Activated CD8-positive, alpha-beta memory T cell treated with anti-CD3 and anti-CD28 coated beads, Interleukin-2, amount 50 U/mL, for 24 hours (primary cell): Measurements from ENCODE around the gene ITGB1BP1.

Source experiments
- DNase-seq: peaks from one replicate; pipeline ENCODE4 v3.0.0-alpha.2; 2020; ENCODE audit errors: extremely low read depth

The ITGB1BP1 gene

DNA sequence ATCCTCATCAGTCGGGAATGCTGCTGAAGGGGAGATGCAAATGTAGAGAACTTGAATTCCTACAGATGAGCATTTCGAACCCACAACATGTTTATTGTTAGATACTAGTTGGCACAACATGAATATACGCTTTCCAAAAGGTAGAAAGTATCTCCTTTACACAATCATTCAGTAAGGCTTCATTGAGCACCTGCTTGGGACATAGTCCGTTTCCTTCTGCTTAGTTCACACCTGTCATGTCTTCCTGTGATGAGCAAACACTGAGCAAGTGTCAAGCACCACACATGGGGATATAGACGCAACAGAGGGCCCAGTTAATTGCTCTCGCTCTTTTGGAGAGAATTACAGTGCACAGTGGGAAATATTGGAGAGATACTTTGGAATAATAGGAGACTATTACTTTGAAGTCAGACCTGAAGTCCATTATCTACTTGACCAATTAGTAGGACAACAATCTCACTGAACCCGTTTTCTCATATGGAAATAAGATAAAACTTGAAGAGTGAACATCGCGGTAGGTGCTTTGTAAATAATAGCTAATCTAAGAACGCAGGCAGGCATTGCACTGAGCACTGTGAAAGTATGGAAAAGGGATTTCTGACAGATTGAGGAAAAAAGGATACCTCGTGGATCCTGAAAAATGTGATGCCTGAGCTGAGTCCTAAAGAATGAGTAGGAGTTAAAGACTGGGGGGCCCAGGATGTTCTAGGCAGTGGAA, 1.3 kb upstream of the ITGB1BP1 start:
- DNase-seq: no peak

DNA sequence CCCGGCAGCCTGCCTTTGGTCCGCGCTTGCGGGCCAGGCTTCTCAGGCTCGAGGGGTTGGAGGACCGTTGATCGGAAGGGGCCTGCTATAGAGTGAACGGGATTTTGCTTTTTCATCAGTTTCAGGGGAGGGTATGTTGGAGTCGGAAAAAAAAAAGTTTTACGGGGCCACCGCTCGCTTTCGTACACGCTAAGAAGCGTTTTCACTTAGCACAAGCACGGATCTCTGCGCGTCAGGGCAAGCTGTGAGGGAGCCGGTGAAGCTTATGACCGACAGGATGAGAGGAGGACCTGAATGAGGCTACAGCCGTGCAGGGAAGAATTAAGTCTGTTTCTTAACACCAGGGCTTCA, 569 bp upstream of the ITGB1BP1 start:
- no peak for DNase-seq

DNA sequence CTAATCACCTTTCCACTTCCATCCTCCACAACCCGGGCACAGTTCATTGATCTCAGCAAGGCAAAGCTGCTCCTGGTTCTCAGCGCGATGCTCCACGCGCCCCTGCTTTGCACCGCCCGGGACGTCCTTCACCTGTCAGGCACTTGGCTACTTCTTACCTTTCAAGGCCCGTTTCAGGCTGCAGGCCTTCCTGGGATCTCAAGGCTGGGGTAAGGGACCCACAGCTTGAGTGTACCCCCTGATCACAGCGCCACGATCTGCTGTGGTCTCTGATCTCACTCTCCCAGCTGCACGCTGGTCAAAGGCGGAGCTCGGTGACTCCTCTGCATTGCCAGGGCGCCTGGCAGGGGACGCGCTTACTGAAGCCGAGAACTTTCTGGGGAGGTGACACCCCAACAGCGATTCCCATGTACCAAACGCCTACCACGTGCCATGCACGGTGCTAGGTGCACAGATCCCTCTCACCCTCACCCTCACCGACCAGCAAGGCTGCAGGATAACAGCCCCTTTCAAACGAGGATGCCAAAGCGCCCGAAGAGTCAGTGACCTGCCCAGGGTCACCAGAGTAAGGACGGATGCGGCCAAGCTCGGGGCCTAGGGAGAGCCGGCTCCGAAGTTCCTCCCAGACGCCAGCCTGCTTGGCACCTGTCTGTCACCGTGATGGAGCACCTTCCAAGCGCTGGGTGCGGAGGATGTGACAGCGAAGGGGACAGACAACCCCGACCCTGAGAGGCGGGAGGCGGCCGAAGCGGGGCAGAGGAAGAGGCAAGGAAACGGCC, 818 bp downstream of the ITGB1BP1 start:
- DNase-seq: no peak

DNA sequence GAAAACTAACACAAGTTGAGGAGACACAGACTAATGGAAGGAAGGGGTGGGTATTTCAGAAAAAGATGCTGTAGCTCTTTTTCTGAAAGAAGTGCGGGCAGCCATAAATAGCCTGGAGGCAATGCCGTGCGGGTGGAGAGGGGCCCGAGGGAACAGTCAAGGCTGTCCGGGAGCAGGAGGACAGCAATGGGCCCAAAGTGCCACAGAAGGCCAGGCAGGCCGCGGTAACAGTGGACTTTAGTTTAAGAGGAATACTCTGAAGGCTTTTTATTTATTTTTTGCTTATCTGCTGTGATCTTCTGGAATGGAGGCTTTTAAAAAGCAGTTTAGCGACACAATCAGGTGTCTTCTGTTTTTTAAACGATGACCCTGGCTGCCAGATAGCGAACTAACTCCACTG, 2.8 kb downstream of the ITGB1BP1 start:
- DNase-seq: no peak

DNA sequence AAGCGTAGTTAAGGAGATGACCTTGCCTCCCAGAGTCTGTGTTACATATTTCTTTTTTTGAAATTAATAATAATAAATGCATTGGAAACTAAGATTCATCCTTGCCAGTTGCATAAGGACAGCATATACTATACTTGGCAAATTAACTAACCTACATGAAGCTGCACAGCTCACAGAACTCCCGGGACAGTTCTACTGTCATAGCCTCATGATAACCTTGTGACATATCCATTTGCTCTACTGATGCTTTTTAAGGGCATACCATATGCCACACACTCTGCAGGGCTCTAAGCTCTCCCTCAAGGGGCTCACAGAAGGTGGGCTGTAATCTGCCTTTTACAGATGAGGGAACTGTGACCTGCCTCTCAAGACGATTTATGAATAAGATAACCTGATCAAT, 3.8 kb downstream of the ITGB1BP1 start:
- no peak for DNase-seq

DNA sequence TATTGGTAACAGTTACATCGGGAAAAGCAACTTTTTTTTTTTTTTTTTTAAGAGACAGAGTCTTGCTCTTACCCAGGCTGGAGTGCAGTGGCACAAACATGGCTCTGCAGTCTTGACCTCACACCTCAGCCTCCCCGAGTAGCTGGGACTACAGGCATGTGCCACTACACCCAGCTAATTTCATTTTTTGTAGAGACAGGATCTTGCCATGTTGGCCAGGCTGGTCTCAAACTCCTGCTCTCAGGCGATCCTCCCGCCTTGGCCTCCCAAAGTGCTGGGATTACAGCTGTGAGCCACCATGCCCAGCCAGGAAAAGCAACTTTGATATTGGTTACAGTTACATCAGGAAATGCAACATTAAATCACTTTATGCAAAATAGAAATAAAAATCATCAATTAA, 4.6 kb downstream of the ITGB1BP1 start:
- no peak for DNase-seq

DNA sequence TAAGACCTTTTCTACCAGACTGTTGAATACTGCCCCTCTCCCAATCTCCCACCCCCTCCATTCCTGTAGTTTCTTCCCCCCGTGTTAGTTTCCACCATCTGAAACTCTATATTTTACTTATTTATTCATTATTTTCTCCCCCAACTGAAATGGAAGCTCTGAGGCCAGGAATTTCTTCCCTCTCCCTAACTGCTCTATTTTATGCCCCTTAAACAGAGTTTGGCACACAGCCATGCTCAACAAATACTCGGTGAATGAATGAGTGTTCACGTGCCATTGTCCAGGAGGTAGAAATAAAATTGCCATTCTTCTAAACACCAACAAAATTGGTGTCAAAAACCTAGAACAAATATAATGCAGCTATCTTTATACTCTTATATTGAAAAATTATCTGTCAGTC, 5.6 kb downstream of the ITGB1BP1 start:
- DNase-seq: no peak

DNA sequence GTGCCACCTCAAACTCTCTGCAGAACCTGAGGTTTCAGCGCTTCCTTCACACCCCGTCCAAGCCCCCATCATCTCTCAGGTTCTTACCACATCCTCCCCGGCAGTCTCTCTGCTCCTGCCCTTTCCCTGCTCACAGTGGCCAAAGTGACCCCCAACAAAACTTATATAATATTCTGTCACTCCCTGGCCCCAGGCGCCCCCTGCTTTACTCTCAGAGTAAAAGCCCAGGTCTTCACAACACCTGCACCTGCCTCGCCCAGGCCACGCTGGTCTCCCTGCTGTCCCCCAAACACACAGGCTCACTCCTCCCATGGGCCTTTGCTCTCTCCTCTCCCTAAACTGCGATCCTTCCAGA, 6.4 kb downstream of the ITGB1BP1 start:
- DNase-seq: no peak

DNA sequence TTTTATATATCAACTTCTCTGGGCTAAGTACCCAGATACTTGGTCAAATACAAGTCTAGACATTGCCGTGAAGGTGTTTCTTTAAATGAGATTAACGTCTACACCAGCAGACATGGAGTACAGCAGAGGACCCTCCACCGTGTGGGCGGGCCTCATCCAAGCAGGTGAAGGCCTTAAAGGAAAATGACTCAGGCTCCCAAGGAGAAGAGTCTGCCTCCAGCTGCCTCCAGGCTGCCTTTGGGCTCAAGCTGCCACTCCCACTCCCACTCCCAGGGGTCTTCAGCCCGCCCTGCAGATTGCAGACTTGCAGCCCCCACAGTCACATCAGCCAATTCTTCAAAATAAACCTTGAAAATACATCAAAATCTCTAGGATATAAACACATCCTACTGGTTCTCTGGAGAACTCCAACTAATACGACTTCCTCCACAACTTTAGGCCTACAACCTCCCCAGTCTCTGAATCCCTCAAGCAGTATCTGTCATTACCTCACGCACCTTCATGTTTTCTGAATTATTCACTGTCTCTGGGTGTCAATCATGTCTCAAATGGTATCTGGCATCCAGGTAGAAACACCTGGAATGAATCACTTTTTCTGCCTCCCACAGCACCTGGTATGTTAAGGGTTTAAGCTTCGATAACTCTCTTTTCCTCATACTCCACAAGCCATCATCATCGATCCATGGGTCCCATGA, 6.9 kb downstream of the ITGB1BP1 start:
- DNase-seq: no peak

DNA sequence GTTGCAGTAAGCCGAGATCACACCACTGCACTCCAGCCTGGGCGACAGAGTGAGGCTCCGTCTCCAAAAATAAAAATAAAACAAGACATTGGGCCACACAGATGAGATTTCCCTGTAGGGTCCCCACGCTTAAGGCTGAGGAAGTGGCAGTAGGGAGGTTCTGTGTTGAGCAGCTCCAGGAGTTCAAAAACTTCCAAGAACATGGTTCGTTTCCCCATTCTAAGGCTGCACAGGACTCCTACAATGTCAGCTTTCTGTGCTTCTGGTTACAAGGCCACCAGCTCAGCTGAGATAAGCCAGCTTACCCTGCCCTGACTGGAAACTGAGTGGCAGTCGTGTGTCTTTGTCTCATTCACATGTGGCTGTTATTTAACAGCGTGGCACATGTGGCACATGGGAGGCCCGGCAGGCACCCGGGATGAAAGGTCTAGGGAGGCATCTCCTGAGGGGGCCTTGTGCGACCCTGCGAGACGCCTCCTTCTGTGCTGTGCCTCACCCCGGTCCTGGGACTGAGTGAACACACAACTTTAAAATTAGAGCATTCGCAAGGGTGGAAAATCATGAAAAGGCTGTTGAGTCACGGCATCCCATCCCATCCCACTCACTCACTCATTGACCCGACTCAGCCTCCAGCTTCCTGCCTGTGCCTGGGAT, 7.7 kb downstream of the ITGB1BP1 start:
- no peak for DNase-seq

DNA sequence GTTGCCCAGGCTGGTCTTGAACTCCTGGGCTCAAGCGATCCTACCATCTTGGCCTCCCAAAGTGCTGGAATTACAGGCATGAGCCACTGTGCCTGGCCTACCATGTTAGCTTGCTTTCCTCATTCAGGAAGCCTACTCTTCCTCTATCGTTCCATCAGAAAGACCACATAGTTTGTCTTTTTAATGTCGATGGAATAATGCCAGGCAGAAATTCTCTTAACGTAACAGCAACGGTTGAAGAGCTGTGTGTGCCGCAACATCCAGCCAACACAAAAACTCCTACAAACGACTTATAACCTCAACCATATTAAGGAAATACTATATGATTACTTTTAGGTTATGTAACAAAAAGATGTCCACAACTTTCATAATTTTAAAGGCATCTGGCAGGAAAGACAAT, 10.5 kb downstream of the ITGB1BP1 start:
- no peak for DNase-seq

DNA sequence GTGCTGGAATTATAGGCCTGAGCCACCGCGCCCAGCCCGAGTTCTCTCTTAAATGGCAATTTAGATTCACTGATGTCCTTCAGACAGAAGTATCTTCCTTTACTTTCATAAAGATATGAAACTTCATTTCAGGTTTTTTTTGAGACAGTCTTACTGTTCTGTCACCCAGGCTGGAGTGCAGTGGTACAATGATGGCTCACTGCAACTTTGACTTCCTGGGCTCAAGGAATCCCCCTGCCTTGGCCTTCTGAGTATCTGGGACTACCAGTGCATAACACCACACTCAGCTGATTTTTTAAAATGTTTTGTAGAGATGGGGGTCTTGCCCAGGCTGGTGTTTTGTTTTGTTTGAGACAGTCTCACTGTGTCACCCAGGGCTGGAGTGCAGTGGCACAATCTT, 13.2 kb downstream of the ITGB1BP1 start:
- DNase-seq: no peak

DNA sequence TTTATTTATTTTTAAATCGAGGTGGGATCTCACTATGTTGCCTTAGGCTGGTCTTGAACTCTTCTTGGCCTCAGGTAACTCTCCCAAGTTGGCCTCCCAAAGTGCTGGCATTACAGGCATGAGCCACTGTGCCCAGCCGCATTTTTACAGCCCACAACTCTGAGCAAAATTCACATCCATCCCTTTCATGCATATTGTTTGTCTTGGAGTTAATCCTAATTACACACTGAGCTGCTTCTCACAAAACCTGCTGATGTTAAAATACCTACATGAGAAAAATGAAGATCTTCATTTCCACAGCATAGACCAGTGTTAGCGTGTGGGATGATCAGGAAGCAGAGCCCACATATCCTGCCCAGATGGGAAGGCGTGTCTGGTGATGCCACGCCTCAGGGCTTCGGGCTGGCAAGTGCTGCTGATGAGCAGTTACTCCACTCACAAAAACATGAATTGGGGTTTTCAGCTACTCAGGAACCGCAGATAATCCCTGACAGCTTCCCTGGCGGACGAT, 14.6 kb downstream of the ITGB1BP1 start:
- no peak for DNase-seq

DNA sequence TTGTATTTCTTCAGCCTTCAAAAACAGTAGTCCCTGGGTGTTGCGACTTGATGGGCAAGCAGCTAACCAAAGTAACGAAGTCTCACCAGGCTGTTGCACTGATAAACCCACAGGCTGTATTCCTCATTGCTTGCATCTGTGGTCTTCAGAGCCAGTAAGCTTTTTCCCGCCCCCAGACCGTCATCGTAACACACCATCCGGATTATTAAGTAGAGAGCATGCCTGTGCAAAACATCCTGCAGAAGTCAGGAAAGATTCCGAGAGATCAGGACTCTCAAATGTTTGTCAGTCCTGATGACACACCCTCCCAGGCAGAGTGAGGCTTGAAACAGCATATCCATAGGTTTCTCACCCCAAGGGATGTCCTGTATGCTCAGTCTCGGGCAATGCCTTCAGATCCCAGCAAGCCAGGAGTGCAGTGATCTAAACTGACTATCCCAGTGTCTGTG, 15.9 kb downstream of the ITGB1BP1 start:
- no peak for DNase-seq

DNA sequence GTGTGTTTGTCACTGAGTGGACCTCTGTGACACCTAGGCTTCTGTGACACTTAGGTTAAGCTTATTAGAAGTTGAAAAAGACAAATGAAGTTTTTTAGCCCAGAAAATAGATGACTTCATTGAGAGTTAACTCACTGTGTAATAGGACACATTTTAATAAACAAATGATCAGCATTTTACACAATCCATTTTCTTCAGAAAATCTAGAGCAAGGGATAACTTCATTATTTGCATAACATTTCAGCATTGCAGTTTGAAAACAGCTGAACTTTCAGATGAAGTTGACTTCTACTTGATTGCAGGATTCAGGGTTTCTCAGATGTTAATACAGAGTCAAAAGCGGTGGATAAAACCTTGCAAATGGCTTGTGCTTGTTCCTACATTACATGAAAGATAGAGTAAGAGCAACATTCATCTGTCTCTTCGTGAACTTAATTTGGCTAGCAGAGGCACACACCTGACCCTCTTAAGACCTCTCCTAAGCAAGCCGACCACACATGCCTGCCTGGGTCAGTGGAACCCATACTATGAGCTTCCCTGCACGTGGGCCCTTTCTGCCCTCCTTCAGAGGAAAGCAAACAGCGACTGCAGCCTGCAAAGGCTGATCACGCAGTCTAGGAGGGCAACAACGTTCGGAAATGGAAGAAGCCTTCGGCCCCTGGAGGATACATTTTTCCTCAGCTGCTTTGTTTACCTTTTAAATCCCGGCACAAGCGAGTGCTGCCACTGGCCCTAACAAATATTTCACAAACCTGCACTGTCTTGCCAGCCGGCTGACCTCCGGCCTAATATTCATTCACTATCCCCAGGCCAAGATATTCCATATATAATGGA, 16.6 kb downstream of the ITGB1BP1 start:
- DNase-seq: no peak

DNA sequence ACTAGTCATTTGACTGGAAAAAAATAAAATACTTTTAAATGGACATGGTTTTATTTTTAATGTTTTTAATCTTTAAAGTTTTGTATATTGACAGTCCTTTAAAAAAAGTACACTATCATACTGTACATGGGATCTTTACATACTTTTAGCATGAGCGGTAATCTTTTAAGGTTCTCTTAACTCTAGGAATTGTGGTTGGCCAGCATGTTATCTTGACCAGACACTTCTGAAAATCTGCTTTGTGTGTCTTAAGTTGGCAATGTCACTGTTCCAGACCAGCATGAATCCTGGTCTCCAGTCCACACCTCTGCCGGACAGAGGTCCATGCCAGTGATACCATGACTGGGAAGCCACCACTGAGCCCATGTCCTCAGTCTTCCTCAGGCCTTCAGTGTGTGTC, 17.7 kb downstream of the ITGB1BP1 start:
- DNase-seq: no peak

DNA sequence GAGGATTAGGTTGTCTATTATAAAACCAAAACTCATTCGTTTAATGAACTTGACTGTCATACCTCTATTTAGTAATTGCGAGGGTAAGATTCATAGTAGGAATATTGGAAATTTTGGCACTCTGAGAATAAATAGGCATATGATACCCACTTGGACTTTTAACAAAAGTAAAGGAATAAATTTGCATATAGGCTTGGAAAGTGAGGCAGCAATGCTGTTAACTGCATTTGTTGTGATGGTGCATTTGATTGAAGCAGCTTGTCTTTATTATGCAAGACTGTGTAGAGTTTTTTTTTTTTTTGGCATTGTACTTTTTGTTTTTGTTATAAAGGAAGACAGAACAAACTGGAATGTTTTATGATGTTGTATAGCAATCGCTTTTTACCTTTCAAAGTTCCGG, 18.9 kb downstream of the ITGB1BP1 start:
- no peak for DNase-seq

DNA sequence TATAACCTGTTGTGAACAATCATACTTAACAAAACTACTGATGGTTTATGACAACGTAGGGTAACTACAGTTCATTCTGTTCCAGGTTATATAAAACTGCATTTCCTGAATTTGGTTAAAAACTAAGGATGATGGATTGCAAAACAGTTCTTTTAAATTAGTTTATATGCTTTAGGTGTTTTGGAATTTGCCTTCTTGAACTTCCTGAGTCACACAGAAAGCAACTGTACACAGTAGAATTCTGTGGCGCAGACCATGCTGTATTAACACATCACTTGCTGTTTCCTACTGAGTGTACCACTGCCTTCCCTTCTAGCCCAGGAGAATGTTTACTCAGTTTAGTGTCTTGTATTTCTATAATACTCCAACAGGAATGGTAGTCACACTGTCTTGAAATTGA, 19.4 kb downstream of the ITGB1BP1 start:
- no peak for DNase-seq

DNA sequence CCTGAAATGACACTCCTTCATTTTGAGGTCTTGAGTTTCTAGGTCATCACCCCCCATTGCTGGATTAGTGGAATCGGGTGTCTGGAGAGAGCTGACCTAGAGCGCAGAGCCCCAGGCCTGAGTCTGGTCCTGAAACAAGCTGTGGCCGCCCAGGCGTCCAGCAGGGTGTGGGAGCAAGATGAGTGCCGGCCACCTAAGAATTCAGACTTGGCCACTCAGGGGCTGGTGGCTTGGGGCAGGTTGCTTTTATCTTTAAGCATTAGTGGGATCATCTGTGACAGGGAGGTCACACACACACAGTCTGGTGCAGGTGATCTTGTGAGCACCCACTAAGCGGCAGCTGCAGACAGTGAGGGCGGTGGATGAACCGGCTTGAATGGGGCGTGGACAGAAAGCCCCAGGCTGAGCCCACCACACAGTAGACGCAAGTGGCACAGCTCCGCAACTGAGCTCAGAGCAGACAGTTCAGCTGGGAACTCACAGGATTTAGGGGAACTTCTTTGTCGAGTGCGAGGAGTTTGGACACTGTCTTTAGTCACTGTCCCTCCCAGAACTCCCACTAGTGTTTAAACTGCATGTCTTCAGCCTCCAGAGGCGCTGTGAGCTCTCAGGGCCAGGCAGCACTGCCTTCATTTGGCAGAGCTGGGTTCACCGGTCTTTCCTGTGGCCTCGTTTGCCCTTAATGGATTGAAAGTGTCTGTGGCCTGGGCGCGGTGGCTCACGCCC, 21.5 kb downstream of the ITGB1BP1 start:
- no peak for DNase-seq

DNA sequence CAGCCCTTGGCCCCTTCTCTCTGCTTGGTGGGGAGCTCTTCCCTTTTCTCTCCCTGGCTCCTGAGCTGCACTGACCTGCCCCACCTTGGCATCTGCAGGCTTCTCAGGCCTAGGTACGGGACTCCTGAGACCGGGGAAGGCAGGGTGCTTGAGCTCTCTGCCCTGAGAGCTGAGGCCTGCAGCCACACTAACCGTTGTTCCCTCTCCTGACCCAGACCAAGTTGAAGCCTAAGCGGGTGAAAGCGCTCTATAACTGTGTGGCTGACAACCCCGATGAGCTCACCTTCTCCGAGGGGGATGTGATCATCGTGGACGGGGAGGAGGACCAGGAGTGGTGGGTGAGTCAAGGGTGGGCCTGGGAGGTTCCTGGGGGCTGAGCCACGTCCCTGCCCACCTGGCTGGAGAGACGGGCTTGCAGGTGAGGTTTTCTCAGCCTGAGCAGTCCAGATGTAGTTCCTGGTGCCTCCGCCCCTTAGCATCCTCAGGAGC, 22.2 kb downstream of the ITGB1BP1 start:
- DNase-seq: no peak
